Effector memory CD8-positive, alpha-beta T cell (primary cell): ENCODE data around the gene DUSP1.
A peak's percentile ranks its signal among the peaks of the same experiment; 100 is the strongest.

Experiments used
- ATAC-seq: fragments of 150-1000 bp; cut with Tn5 transposase; replicated peaks from 2 replicates; pipeline ENCODE4 v1.10.0; 2021; ENCODE audit warnings: mild to moderate bottlenecking, moderate library complexity
- DNase-seq, 3 experiments: peaks; one replicate each; pipeline ENCODE4 v3.0.0; 2021
- H3K27ac Mint-ChIP-seq, 2 donors: one replicate each; pipeline ENCODE4 v1.8.0; 2022; ENCODE audit warnings: mild to moderate bottlenecking in 2 of 2, mixed read lengths in 2 of 2, moderate library complexity in 2 of 2
- H3K27me3 Mint-ChIP-seq, 2 donors: one replicate each; pipeline ENCODE4 v1.8.0; 2022; ENCODE audit warnings: mixed read lengths in 2 of 2
- H3K36me3 Mint-ChIP-seq: one replicate; pipeline ENCODE4 v1.8.0; 2022; ENCODE audit warnings: mild to moderate bottlenecking, moderate library complexity, mixed read lengths; ENCODE audit not compliant: insufficient read depth
- H3K4me1 Mint-ChIP-seq, 2 donors: one replicate each; pipeline ENCODE4 v1.8.0; 2022; ENCODE audit warnings: low read depth in 2 of 2, mixed read lengths in 2 of 2
- H3K4me3 Mint-ChIP-seq, 2 donors: one replicate each; pipeline ENCODE4 v1.8.0; 2022; ENCODE audit warnings: mild to moderate bottlenecking in 2 of 2, mixed read lengths in 2 of 2, moderate library complexity in 2 of 2
- H3K9me3 Mint-ChIP-seq, 2 donors: one replicate each; pipeline ENCODE4 v1.8.0; 2022; ENCODE audit warnings: mixed read lengths in 2 of 2

DUSP1 gene

GRCh38 chr5:172805018-172805683 is 34.2 kb upstream of the DUSP1 start:
- Mint-ChIP-seq H3K4me1 (peaks cover 8 to 10% of the 10 kb centered on the region in 2 donors), H3K36me3 (peaks cover 11% of the 10 kb centered on the region), H3K27ac (peak overlapping the region in 1 of 2 donors; percentile 5), H3K9me3 (no peaks in the 10 kb centered on the region), H3K4me3 (no peak overlapping the region), H3K27me3 (no peaks in the 10 kb centered on the region)
- no peak for DNase-seq
- ATAC-seq = no peak

- Mint-ChIP-seq H3K9me3 (no peaks in the 10 kb centered on the region), H3K27ac (peak overlapping the region in 1 of 2 donors; percentile 44), H3K27me3 (no peaks in the 10 kb centered on the region), H3K36me3 (peaks cover 11% of the 10 kb centered on the region), H3K4me3 (no peak overlapping the region), H3K4me1 (peaks cover 8 to 17% of the 10 kb centered on the region in 2 donors)
- DNase-seq (no peak), ATAC-seq (no peak)
These were observed 31.7 kb upstream of the DUSP1 start for GRCh38 chr5:172802567-172803176.

- DNase-seq = no peak
- ATAC-seq = no peak
- Mint-ChIP-seq H3K4me1 (peaks cover 4 to 12% of the 10 kb centered on the region in 2 donors), H3K9me3 (no peaks in the 10 kb centered on the region), H3K4me3 (no peak overlapping the region), H3K36me3 (peaks cover 5% of the 10 kb centered on the region), H3K27ac (peak overlapping the region; percentile 44), H3K27me3 (no peaks in the 10 kb centered on the region)
These were observed 31.1 kb upstream of the DUSP1 start for GRCh38 chr5:172802112-172802511.

GRCh38 chr5:172801179-172801671 is 30.2 kb upstream of the DUSP1 start:
- ATAC-seq (no peak), DNase-seq (no peak)
- Mint-ChIP-seq H3K27ac (peak overlapping the region; percentile 44), H3K27me3 (no peaks in the 10 kb centered on the region), H3K36me3 (no peaks in the 10 kb centered on the region), H3K9me3 (no peaks in the 10 kb centered on the region), H3K4me1 (peaks cover 0 to 8% of the 10 kb centered on the region in 2 donors), H3K4me3 (no peak overlapping the region)

- H3K27ac Mint-ChIP-seq = no peak overlapping the region
- peaks cover 0 to 8% of the 10 kb centered on the region in 2 donors for H3K4me1 Mint-ChIP-seq
- DNase-seq (no peak), ATAC-seq (peak; percentile 54)
- H3K27me3 Mint-ChIP-seq = no peaks in the 10 kb centered on the region
- no peaks in the 10 kb centered on the region for H3K36me3 Mint-ChIP-seq
- no peaks in the 10 kb centered on the region for H3K9me3 Mint-ChIP-seq
- no peak overlapping the region for H3K4me3 Mint-ChIP-seq
These were observed 29.1 kb upstream of the DUSP1 start for GRCh38 chr5:172800088-172800551.

- H3K9me3 Mint-ChIP-seq = no peaks in the 10 kb centered on the region
- peaks cover 0 to 8% of the 10 kb centered on the region in 2 donors for H3K4me1 Mint-ChIP-seq
- no peaks in the 10 kb centered on the region for H3K27me3 Mint-ChIP-seq
- no peaks in the 10 kb centered on the region for H3K36me3 Mint-ChIP-seq
- ATAC-seq = no peak
- H3K27ac Mint-ChIP-seq = peak overlapping the region in 1 of 2 donors; percentile 11
- DNase-seq = no peak
- no peak overlapping the region for H3K4me3 Mint-ChIP-seq
These were observed 28.4 kb upstream of the DUSP1 start for GRCh38 chr5:172799416-172799815.

GRCh38 chr5:172798422-172799215 is 27.6 kb upstream of the DUSP1 start:
- Mint-ChIP-seq H3K9me3 (no peaks in the 10 kb centered on the region), H3K4me3 (no peak overlapping the region), H3K27ac (peak overlapping the region in 1 of 2 donors; percentile 11), H3K36me3 (no peaks in the 10 kb centered on the region), H3K4me1 (peaks cover 0 to 8% of the 10 kb centered on the region in 2 donors), H3K27me3 (no peaks in the 10 kb centered on the region)
- DNase-seq = no peak
- ATAC-seq = peak; percentile 42

- DNase-seq (no peak), ATAC-seq (peak; percentile 51)
- no peaks in the 10 kb centered on the region for H3K36me3 Mint-ChIP-seq
- H3K27me3 Mint-ChIP-seq = no peaks in the 10 kb centered on the region
- no peak overlapping the region for H3K4me3 Mint-ChIP-seq
- H3K9me3 Mint-ChIP-seq = no peaks in the 10 kb centered on the region
- peaks cover 0 to 8% of the 10 kb centered on the region in 2 donors for H3K4me1 Mint-ChIP-seq
- no peak overlapping the region for H3K27ac Mint-ChIP-seq
These were observed 26.8 kb upstream of the DUSP1 start for GRCh38 chr5:172797771-172798191.

- Mint-ChIP-seq H3K36me3 (no peaks in the 10 kb centered on the region), H3K4me1 (peaks cover 0 to 8% of the 10 kb centered on the region in 2 donors), H3K27me3 (no peaks in the 10 kb centered on the region), H3K27ac (no peak overlapping the region), H3K9me3 (no peaks in the 10 kb centered on the region), H3K4me3 (no peak overlapping the region)
- DNase-seq (no peak), ATAC-seq (no peak)
These were observed 25.3 kb upstream of the DUSP1 start for GRCh38 chr5:172796306-172796705.

GRCh38 chr5:172795318-172795977 is 24.5 kb upstream of the DUSP1 start:
- peaks cover 0 to 8% of the 10 kb centered on the region in 2 donors for H3K4me1 Mint-ChIP-seq
- no peak for ATAC-seq
- no peak for DNase-seq
- H3K9me3 Mint-ChIP-seq = no peaks in the 10 kb centered on the region
- no peak overlapping the region for H3K27ac Mint-ChIP-seq
- H3K27me3 Mint-ChIP-seq = no peaks in the 10 kb centered on the region
- H3K36me3 Mint-ChIP-seq = no peaks in the 10 kb centered on the region
- no peak overlapping the region for H3K4me3 Mint-ChIP-seq

GRCh38 chr5:172793577-172794488 is 22.8 kb upstream of the DUSP1 start:
- Mint-ChIP-seq H3K4me1 (peaks cover 0 to 8% of the 10 kb centered on the region in 2 donors), H3K9me3 (no peaks in the 10 kb centered on the region), H3K27me3 (no peaks in the 10 kb centered on the region), H3K4me3 (no peak overlapping the region), H3K27ac (no peak overlapping the region), H3K36me3 (no peaks in the 10 kb centered on the region)
- DNase-seq (no peak), ATAC-seq (no peak)

GRCh38 chr5:172792701-172793570 is 21.9 kb upstream of the DUSP1 start:
- Mint-ChIP-seq H3K36me3 (no peaks in the 10 kb centered on the region), H3K9me3 (no peaks in the 10 kb centered on the region), H3K4me3 (no peak overlapping the region), H3K4me1 (peaks cover 0 to 3% of the 10 kb centered on the region in 2 donors), H3K27ac (no peak overlapping the region), H3K27me3 (no peaks in the 10 kb centered on the region)
- no peak for ATAC-seq
- DNase-seq = no peak
